HepG2 (cell line): ENCODE results near the gene COL9A1.

Experiments
- ATF1 ChIP-seq: IDR thresholded peaks from 2 replicates; pipeline ENCODE4 v1.6.1; 2016; ENCODE audit warnings: mild to moderate bottlenecking, control low read depth
- KDM5B ChIP-seq: sonication (generic); formaldehyde crosslinking; IDR thresholded peaks from 2 replicates; pipeline ENCODE4 v1.4.0; 2020; ENCODE audit warnings: missing genetic modification reagents, mild to moderate bottlenecking, borderline replicate concordance
- MXD4 ChIP-seq: IDR thresholded peaks from 2 replicates; pipeline ENCODE4 v1.6.1; 2016; ENCODE audit warnings: mild to moderate bottlenecking, missing biosample characterization, missing genetic modification reagents
- MYC ChIP-seq: sonication (generic); formaldehyde crosslinking; IDR thresholded peaks from 2 replicates; pipeline ENCODE4 v1.9.0; 2021; ENCODE audit warnings: missing genetic modification reagents, borderline replicate concordance
- RORA ChIP-seq: sonication (generic); formaldehyde crosslinking; IDR thresholded peaks from 2 replicates; pipeline ENCODE4 v1.5.0; 2020; ENCODE audit warnings: mild to moderate bottlenecking, missing genetic modification reagents, moderate library complexity
- TAF1 ChIP-seq: sonication (generic); formaldehyde crosslinking; IDR thresholded peaks from 2 replicates; pipeline ENCODE4 v1.4.0; 2020; ENCODE audit warnings: missing genetic modification reagents
- TFAP4 ChIP-seq: sonication (generic); IDR thresholded peaks from 2 replicates; pipeline ENCODE4 v1.6.1; 2016; ENCODE audit warnings: low read depth, borderline replicate concordance
- U2AF2 ChIP-seq: fragments of 200-400 bp; formaldehyde crosslinking; IDR thresholded peaks from 2 replicates; pipeline ENCODE4 v1.6.1; 2017; ENCODE audit warnings: low read depth, mild to moderate bottlenecking, low read length
- ZNF30 ChIP-seq: sonication (generic); formaldehyde crosslinking; IDR thresholded peaks from 2 replicates; pipeline ENCODE4 v1.5.0; 2020; ENCODE audit warnings: mild to moderate bottlenecking, missing genetic modification reagents
- ZSCAN22 ChIP-seq: sonication (generic); formaldehyde crosslinking; IDR thresholded peaks from 2 replicates; pipeline ENCODE4 v1.4.0; 2020; ENCODE audit warnings: mild to moderate bottlenecking, missing genetic modification reagents
- ZZZ3 ChIP-seq: sonication (generic); formaldehyde crosslinking; IDR thresholded peaks from 2 replicates; pipeline ENCODE4 v1.4.0; 2020; ENCODE audit warnings: missing genetic modification reagents, mild to moderate bottlenecking, borderline replicate concordance
- TF ChIP-seq, protein P1 (sequence below): sonication (generic); formaldehyde crosslinking; IDR thresholded peaks from 2 replicates; pipeline ENCODE4 v1.5.0; 2020; ENCODE audit warnings: mild to moderate bottlenecking, missing genetic modification reagents, moderate library complexity

DNA sequence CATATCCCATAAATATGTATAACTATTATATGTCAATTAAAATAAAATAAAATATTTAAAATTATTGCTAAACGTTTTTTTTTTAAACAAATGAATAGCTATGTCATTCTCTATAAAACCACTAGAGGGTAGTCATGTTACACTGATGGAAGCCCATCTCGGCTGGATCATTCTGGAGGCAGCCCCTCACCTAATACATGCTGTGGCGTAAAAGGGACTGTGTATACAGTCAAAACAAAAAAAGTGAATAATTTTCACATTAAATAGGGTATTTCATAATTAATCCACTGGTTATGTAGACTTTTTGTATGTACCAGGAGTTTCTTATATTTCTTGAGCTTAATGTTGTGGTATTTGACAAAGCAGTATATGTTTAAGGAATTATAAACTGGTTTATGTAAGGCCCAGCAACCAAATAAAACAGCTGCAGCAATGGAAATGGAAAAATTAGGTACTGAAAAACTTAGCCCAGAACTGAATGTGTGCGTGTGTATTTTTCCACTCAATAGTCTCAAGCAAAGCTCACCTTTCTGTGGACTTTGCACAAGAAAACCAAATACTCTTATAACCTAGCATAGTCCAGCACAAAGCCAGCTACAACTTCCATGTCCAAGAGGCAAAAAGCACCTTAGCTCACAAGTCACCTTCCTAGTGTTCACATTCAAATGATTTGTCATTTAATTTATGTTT lies 81.7 kb downstream of the COL9A1 start:
- TF ChIP-seq MYC (CRISPR knock-in tag) (no peak), KDM5B (no peak), ZNF30 (no peak), MXD4 (CRISPR knock-in tag) (no peak), U2AF2 (no peak), RORA (CRISPR knock-in tag) (no peak), TAF1 (CRISPR knock-in tag) (no peak), TFAP4 (no peak), ZSCAN22 (CRISPR knock-in tag) (no peak), ATF1 (CRISPR knock-in tag) (no peak), ZZZ3 (CRISPR knock-in tag) (no peak)
- TF ChIP-seq, protein P1, sequence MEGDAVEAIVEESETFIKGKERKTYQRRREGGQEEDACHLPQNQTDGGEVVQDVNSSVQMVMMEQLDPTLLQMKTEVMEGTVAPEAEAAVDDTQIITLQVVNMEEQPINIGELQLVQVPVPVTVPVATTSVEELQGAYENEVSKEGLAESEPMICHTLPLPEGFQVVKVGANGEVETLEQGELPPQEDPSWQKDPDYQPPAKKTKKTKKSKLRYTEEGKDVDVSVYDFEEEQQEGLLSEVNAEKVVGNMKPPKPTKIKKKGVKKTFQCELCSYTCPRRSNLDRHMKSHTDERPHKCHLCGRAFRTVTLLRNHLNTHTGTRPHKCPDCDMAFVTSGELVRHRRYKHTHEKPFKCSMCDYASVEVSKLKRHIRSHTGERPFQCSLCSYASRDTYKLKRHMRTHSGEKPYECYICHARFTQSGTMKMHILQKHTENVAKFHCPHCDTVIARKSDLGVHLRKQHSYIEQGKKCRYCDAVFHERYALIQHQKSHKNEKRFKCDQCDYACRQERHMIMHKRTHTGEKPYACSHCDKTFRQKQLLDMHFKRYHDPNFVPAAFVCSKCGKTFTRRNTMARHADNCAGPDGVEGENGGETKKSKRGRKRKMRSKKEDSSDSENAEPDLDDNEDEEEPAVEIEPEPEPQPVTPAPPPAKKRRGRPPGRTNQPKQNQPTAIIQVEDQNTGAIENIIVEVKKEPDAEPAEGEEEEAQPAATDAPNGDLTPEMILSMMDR: peak; percentile 66
